Prostate gland (tissue), 2 donors: Measurements from ENCODE around the gene LURAP1L.

Source experiments
- CTCF ChIP-seq, 4 experiments: fragments of 200-600 bp in 2 of 4; fragments of 450-650 bp in 2 of 4; sonication (generic) in 2 of 4; IDR thresholded peaks; 1 replicate in 3 of 4; 2 replicates in 1 of 4; pipeline ENCODE4 v1.5.1; 2016 to 2019; ENCODE audit warnings: antibody characterized with exemption in 4 of 4, mild to moderate bottlenecking in 2 of 4, moderate library complexity in 2 of 4
- POLR2A ChIP-seq: fragments of 450-650 bp; IDR thresholded peaks from one replicate; pipeline ENCODE4 v1.6.1; 2016; ENCODE audit warnings: antibody characterized with exemption, mild to moderate bottlenecking
- POLR2AphosphoS5 ChIP-seq: sonication (generic); formaldehyde crosslinking; IDR thresholded peaks from one replicate; pipeline ENCODE4 v1.6.1; 2017; ENCODE audit warnings: antibody characterized with exemption

DNA sequence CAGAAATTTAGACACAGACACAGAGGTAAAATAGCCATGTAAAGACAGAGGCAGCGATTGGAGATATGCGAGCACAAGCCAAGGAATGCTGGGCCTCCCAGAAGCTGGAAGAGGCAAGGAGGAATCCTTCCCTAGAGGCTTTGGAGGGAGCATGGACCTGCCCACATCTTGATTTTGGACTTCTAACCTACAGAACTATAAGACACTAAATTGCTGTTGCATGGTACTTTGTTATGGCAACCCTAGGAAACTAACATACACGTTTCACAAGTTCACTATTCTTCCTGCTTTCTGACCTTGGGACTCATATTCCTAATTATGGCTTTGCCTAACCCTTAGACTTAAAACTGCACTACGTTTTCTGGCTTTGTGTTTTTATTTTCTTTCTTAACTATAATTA, 4.6 kb upstream of the LURAP1L start:
- TF ChIP-seq POLR2A (no peak), CTCF (IDR thresholded peaks at IDR 0.05) (no peak), POLR2AphosphoS5 (no peak)
